ENCODE data around the gene PDZD2. TPM values are rescaled to one million over a fixed set of nuclear protein-coding genes. Genes with fewer than 3 reads are reported as not detected.

PDZD2 gene
- total RNA-seq, 2 donors from 2014 or later: 6.6 to 14.6 TPM

DNA sequence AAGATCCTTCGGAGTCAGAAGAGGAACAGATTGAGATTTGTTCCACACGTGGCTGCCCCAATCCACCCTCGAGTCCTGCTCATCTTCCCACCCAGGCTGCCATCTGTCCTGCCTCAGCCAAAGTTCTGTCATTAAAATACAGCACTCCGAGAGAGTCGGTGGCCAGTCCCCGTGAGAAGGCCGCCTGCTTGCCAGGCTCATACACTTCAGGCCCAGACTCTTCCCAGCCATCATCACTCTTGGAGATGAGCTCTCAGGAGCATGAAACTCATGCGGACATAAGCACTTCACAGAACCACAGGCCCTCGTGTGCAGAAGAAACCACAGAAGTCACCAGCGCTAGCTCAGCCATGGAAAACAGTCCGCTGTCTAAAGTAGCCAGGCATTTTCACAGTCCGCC is 449.3 kb downstream of the PDZD2 start:
- no peak overlapping the region for H3K4me3 ChIP-seq (ENCODE audit: low read length)
- no peaks in the 10 kb centered on the region for H3K27me3 ChIP-seq (ENCODE audit: control insufficient read depth, insufficient read depth, low read length, poor library complexity, severe bottlenecking)
- no peaks in the 10 kb centered on the region for H3K27me3 Mint-ChIP-seq (ENCODE audit: insufficient read depth)
- H3K4me1 ChIP-seq (ENCODE audit: control insufficient read depth, insufficient read depth, low read length): no peaks in the 10 kb centered on the region
- H3K36me3 Mint-ChIP-seq (ENCODE audit: low read depth): peaks cover 14% of the 10 kb centered on the region
- no peak overlapping the region for H3K4me3 Mint-ChIP-seq
- no peaks in the 10 kb centered on the region for H3K4me1 Mint-ChIP-seq
- peak; percentile 28 for DNase-seq
- no peaks in the 10 kb centered on the region for H3K36me3 ChIP-seq (ENCODE audit: control insufficient read depth, insufficient read depth, low read length)
- no peaks in the 10 kb centered on the region for H3K9me3 ChIP-seq (ENCODE audit: control insufficient read depth, low read length)
- TF ChIP-seq, protein P1, sequence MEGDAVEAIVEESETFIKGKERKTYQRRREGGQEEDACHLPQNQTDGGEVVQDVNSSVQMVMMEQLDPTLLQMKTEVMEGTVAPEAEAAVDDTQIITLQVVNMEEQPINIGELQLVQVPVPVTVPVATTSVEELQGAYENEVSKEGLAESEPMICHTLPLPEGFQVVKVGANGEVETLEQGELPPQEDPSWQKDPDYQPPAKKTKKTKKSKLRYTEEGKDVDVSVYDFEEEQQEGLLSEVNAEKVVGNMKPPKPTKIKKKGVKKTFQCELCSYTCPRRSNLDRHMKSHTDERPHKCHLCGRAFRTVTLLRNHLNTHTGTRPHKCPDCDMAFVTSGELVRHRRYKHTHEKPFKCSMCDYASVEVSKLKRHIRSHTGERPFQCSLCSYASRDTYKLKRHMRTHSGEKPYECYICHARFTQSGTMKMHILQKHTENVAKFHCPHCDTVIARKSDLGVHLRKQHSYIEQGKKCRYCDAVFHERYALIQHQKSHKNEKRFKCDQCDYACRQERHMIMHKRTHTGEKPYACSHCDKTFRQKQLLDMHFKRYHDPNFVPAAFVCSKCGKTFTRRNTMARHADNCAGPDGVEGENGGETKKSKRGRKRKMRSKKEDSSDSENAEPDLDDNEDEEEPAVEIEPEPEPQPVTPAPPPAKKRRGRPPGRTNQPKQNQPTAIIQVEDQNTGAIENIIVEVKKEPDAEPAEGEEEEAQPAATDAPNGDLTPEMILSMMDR (conservative IDR thresholded peaks at IDR 0.05): no peak
- no peaks in the 10 kb centered on the region for H3K9me3 Mint-ChIP-seq
- WGBS, 2 experiments (ENCODE audit: insufficient coverage in 1 of 2, insufficient read length in 1 of 2): 93 to 95% methylated on average over 8 to 12 of the region's 12 CpGs
- no peak overlapping the region for H3K27ac Mint-ChIP-seq
- no peak overlapping the region for H3K9ac ChIP-seq (ENCODE audit: extremely low read depth, low read length, poor library complexity, severe bottlenecking)
- no peak overlapping the region for H3K27ac ChIP-seq (ENCODE audit: low read depth, low read length)

DNA sequence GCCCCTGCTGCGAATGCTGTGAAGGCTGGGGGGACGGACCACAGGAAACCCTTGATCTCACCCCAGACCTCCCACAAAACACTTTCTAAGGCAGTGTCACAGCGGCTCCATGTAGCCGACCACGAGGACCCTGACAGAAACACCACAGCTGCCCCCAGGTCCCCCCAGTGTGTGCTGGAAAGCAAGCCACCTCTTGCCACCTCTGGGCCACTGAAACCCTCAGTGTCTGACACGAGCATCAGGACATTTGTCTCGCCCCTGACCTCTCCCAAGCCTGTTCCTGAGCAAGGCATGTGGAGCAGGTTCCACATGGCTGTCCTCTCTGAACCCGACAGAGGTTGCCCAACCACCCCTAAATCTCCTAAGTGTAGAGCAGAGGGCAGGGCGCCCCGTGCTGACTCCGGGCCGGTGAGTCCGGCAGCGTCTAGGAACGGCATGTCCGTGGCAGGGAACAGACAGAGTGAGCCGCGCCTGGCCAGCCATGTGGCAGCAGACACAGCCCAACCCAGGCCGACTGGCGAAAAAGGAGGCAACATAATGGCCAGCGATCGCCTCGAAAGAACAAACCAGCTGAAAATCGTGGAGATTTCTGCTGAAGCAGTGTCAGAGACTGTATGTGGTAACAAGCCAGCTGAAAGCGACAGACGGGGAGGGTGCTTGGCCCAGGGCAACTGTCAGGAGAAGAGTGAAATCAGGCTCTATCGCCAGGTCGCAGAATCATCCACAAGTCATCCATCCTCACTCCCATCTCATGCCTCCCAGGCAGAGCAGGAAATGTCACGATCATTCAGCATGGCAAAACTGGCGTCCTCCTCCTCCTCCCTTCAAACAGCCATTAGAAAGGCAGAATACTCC is 450.4 kb downstream of the PDZD2 start:
- peak overlapping the region; percentile 10 for H3K27ac Mint-ChIP-seq
- H3K4me1 ChIP-seq (ENCODE audit: control insufficient read depth, insufficient read depth, low read length): no peaks in the 10 kb centered on the region
- WGBS, 2 experiments (ENCODE audit: insufficient coverage in 1 of 2, insufficient read length in 1 of 2): 93 to 96% methylated on average over 24 to 30 of the region's 30 CpGs

GRCh38 chr5:32090026-32090754 is 451.3 kb downstream of the PDZD2 start:
- Histone ChIP-seq H3K27ac (ENCODE audit: low read depth, low read length) (no peak overlapping the region), H3K4me3 (ENCODE audit: low read length) (no peak overlapping the region), H3K27me3 (ENCODE audit: control insufficient read depth, insufficient read depth, low read length, poor library complexity, severe bottlenecking) (no peaks in the 10 kb centered on the region), H3K36me3 (ENCODE audit: control insufficient read depth, insufficient read depth, low read length) (peaks cover 5% of the 10 kb centered on the region), H3K9ac (ENCODE audit: extremely low read depth, low read length, poor library complexity, severe bottlenecking) (no peak overlapping the region), H3K9me3 (ENCODE audit: control insufficient read depth, low read length) (no peaks in the 10 kb centered on the region), H3K4me1 (ENCODE audit: control insufficient read depth, insufficient read depth, low read length) (no peaks in the 10 kb centered on the region)
- H3K4me1 Mint-ChIP-seq: no peaks in the 10 kb centered on the region
- TF ChIP-seq, protein P1 (conservative IDR thresholded peaks at IDR 0.05): no peak
- H3K27me3 Mint-ChIP-seq (ENCODE audit: insufficient read depth): no peaks in the 10 kb centered on the region
- DNase-seq: no peak
- no peaks in the 10 kb centered on the region for H3K9me3 Mint-ChIP-seq
- peaks cover 19% of the 10 kb centered on the region for H3K36me3 Mint-ChIP-seq (ENCODE audit: low read depth)
- 90 to 95% methylated on average over 19 to 24 of the region's 24 CpGs for WGBS, 2 experiments (ENCODE audit: insufficient coverage in 1 of 2, insufficient read length in 1 of 2)
- no peak overlapping the region for H3K4me3 Mint-ChIP-seq
- peak overlapping the region; percentile 26 for H3K27ac Mint-ChIP-seq

More for the DNA sequence above, 450.4 kb downstream of the PDZD2 start:
- H3K36me3 ChIP-seq (ENCODE audit: control insufficient read depth, insufficient read depth, low read length): no peaks in the 10 kb centered on the region
- no peak overlapping the region for H3K9ac ChIP-seq (ENCODE audit: extremely low read depth, low read length, poor library complexity, severe bottlenecking)
- H3K4me3 ChIP-seq (ENCODE audit: low read length): no peak overlapping the region
- Mint-ChIP-seq H3K4me3 (no peak overlapping the region), H3K9me3 (no peaks in the 10 kb centered on the region), H3K4me1 (no peaks in the 10 kb centered on the region), H3K36me3 (ENCODE audit: low read depth) (peaks cover 15% of the 10 kb centered on the region), H3K27me3 (ENCODE audit: insufficient read depth) (no peaks in the 10 kb centered on the region)
- TF ChIP-seq, protein P1 (conservative IDR thresholded peaks at IDR 0.05): no peak
- H3K27me3 ChIP-seq (ENCODE audit: control insufficient read depth, insufficient read depth, low read length, poor library complexity, severe bottlenecking): no peaks in the 10 kb centered on the region
- no peaks in the 10 kb centered on the region for H3K9me3 ChIP-seq (ENCODE audit: control insufficient read depth, low read length)
- DNase-seq: peak; percentile 42
- no peak overlapping the region for H3K27ac ChIP-seq (ENCODE audit: low read depth, low read length)
